B cell (primary cell): ENCODE data around the gene TBXA2R. TPM values are rescaled to one million over a fixed set of nuclear protein-coding genes. Genes with fewer than 3 reads are reported as not detected.

ENCODE experiments used
- ATAC-seq: fragments of 200-7000 bp; cut with Tn5 transposase; one replicate; pipeline ENCODE4 v1.10.0; 2021; ENCODE audit warnings: low read depth, mild to moderate bottlenecking, moderate number of reproducible peaks, moderate library complexity
- CTCF ChIA-PET: fragments of 350-600 bp; sonication (Branson Sonifier 250); formaldehyde crosslinking; loops from one replicate; lab custom pipeline; 2021; ENCODE audit warnings: antibody characterized with exemption, inconsistent platforms; lab: Charles Lee
- POLR2A ChIA-PET: fragments of 350-600 bp; sonication (Branson Sonifier 250); formaldehyde crosslinking; loops from one replicate; lab custom pipeline; 2021; ENCODE audit warnings: antibody characterized with exemption; lab: Charles Lee
- DNase-seq: peaks from one replicate; pipeline ENCODE4 v3.0.0; 2013
- H2AFZ ChIP-seq: 2 replicates; pipeline ENCODE4 v1.6.1; 2012; ENCODE audit warnings: mild to moderate bottlenecking, low read depth, low read length; ENCODE audit not compliant: insufficient read depth, poor library complexity, severe bottlenecking
- H3K27ac ChIP-seq, 2 donors: 1 replicate in 1 of 2; 2 replicates in 1 of 2; pipeline ENCODE4 v1.5.1; 2012 to 2013; ENCODE audit warnings: low read length in 2 of 2, mild to moderate bottlenecking in 2 of 2, moderate library complexity in 1 of 2
- H3K27me3 ChIP-seq, 4 experiments: fragments of 200-600 bp in 1 of 4; sonication (generic) in 1 of 4; replicated peaks in 1 of 4; 1 replicate in 2 of 4; 2 replicates in 2 of 4; pipeline versions ENCODE4 v1.6.1 to v1.7.0; 2013 to 2016; ENCODE audit warnings: low read length in 3 of 4, mild to moderate bottlenecking in 2 of 4, mixed read lengths in 1 of 4, moderate library complexity in 1 of 4; ENCODE audit not compliant: insufficient read depth in 4 of 4, control insufficient read depth in 3 of 4; ENCODE audit errors: control extremely low read depth in 1 of 4
- H3K36me3 ChIP-seq, 2 experiments: replicated peaks in 1 of 2; 1 replicate in 1 of 2; 2 replicates in 1 of 2; pipeline versions ENCODE4 v1.6.1 to v1.7.1; 2013; ENCODE audit warnings: low read length in 1 of 2; ENCODE audit not compliant: insufficient read depth in 2 of 2, control insufficient read depth in 1 of 2; ENCODE audit errors: control extremely low read depth in 1 of 2, extremely low read depth in 1 of 2
- H3K4me1 ChIP-seq, 2 donors: fragments of 200-600 bp in 1 of 2; sonication (generic) in 1 of 2; 1 replicate in 1 of 2; 2 replicates in 1 of 2; pipeline versions ENCODE4 v1.5.1 to v1.6.1; 2013 to 2017; ENCODE audit warnings: low read length in 2 of 2; ENCODE audit not compliant: control insufficient read depth in 2 of 2, insufficient read depth in 2 of 2
- H3K4me2 ChIP-seq: replicated peaks from 2 replicates; pipeline ENCODE3; 2012; ENCODE audit warnings: mild to moderate bottlenecking, low read depth, low read length; ENCODE audit not compliant: poor library complexity, severe bottlenecking
- H3K4me3 ChIP-seq, 5 experiments: fragments of 200-600 bp in 1 of 5; sonication (generic) in 1 of 5; 1 replicate in 3 of 5; 2 replicates in 2 of 5; pipeline versions ENCODE4 v1.5.1 to v1.7.0; 2011 to 2016; ENCODE audit warnings: low read length in 4 of 5, mild to moderate bottlenecking in 4 of 5, low read depth in 2 of 5, control low read depth in 1 of 5, moderate library complexity in 1 of 5; ENCODE audit not compliant: insufficient read depth in 1 of 5; ENCODE audit errors: control extremely low read depth in 1 of 5, extremely low read depth in 1 of 5
- H3K79me2 ChIP-seq: fragments of 200-600 bp; sonication (generic); one replicate; pipeline ENCODE4 v1.6.0; 2016; ENCODE audit warnings: low read length; ENCODE audit not compliant: control insufficient read depth, insufficient read depth
- H3K9ac ChIP-seq: fragments of 200-600 bp; sonication (generic); 2 replicates; pipeline ENCODE4 v1.6.1; 2017; ENCODE audit warnings: mild to moderate bottlenecking, low read length, moderate library complexity
- H3K9me3 ChIP-seq, 3 donors: one replicate each; pipeline versions ENCODE4 v1.6.1 to v1.7.1; 2013; ENCODE audit warnings: low read length in 2 of 3; ENCODE audit not compliant: control insufficient read depth in 2 of 3, insufficient read depth in 1 of 3; ENCODE audit errors: control extremely low read depth in 1 of 3
- H4K20me1 ChIP-seq: 2 replicates; pipeline ENCODE4 v1.6.0; 2012; ENCODE audit warnings: mild to moderate bottlenecking, low read length; ENCODE audit not compliant: insufficient read depth, control insufficient read depth, poor library complexity, severe bottlenecking
- H3K27ac Mint-ChIP-seq: one replicate; pipeline ENCODE4 v1.8.0; 2021; ENCODE audit warnings: mixed read lengths
- H3K27me3 Mint-ChIP-seq: one replicate; pipeline ENCODE4 v1.8.0; 2021; ENCODE audit warnings: mixed read lengths
- H3K4me1 Mint-ChIP-seq: one replicate; pipeline ENCODE4 v1.8.0; 2021; ENCODE audit warnings: mixed read lengths
- H3K4me3 Mint-ChIP-seq: one replicate; pipeline ENCODE4 v1.8.0; 2021; ENCODE audit warnings: mixed read lengths
- H3K9me3 Mint-ChIP-seq: one replicate; pipeline ENCODE4 v1.8.0; 2022; ENCODE audit warnings: mixed read lengths; ENCODE audit not compliant: insufficient read depth
- CTCF ChIP-seq: fragments of 200-600 bp; IDR thresholded peaks from one replicate; pipeline ENCODE4 v1.8.0; 2022; ENCODE audit warnings: antibody characterized with exemption, mild to moderate bottlenecking
- EZH2 ChIP-seq: IDR thresholded peaks from 2 replicates; pipeline ENCODE4 v1.6.1; 2012; ENCODE audit warnings: borderline replicate concordance, low read depth, mild to moderate bottlenecking, moderate library complexity, low read length; ENCODE audit not compliant: insufficient read depth, poor library complexity, severe bottlenecking
- WGBS: methylation state at CpG from one replicate; pipeline ENCODE4 v1.1.5; 2013; ENCODE audit warnings: missing lambda C conversion rate; ENCODE audit not compliant: insufficient coverage; 5-methylcytosine and 5-hydroxymethylcytosine counted together
- intact Hi-C: fragments of 100-400 bp; cut with micrococcal nuclease; formaldehyde crosslinking; loops from one replicate; pipeline ENCODE4 v1.10.0; 2022
- polyA plus RNA-seq: library from polyadenylated mRNA; depleted of rRNA; stranded (reverse); fragments of >200 nt; gene quantifications from 2 replicates; pipeline ENCODE4 v1.2.3, GENCODE V29; 2012
- total RNA-seq, 2 donors: library from RNA; stranded (reverse); fragments of 120-200 nt in 1 of 2; gene quantifications; 1 replicate in 1 of 2; 2 replicates in 1 of 2; pipeline versions ENCODE4 v1.2.3 to v1.2.4, GENCODE V29; 2013 to 2022

The TBXA2R gene
- total and polyA plus RNA-seq, 2 donors (not counting 1 experiment from before 2014, with no cell fraction given) = 3.9 to 7.9 TPM

GRCh38 chr19:3563709-3564524 lies 42.8 kb downstream of the TBXA2R start:
- POLR2A ChIA-PET = interaction anchor here (0.6 kb wide), 1 partner anchor 15 kb away, joined by 5 read pairs; no protein-coding TSS in a partner anchor
- H3K4me1 ChIP-seq = peaks cover 4 to 7% of the 10 kb centered on the region in 2 donors
- H3K27me3 Mint-ChIP-seq = no peaks in the 10 kb centered on the region
- H3K4me1 Mint-ChIP-seq = peaks cover 5% of the 10 kb centered on the region
- no peak overlapping the region for H3K27ac ChIP-seq
- no peaks in the 10 kb centered on the region for H4K20me1 ChIP-seq
- no peaks in the 10 kb centered on the region for H3K9me3 Mint-ChIP-seq
- no peak overlapping the region for H3K4me3 ChIP-seq
- ATAC-seq (no peak), DNase-seq (no peak)
- intact Hi-C loops = no loop called here
- no peaks in the 10 kb centered on the region for H3K79me2 ChIP-seq
- TF ChIP-seq CTCF (no peak), EZH2 (no peak)
- H2AFZ ChIP-seq = no peak overlapping the region
- no peak overlapping the region for H3K4me2 ChIP-seq
- 80% methylated on average over 5 of the region's 17 CpGs for WGBS
- H3K27ac Mint-ChIP-seq = no peak overlapping the region
- H3K36me3 ChIP-seq = no peaks in the 10 kb centered on the region
- H3K4me3 Mint-ChIP-seq = no peak overlapping the region
- no peak overlapping the region for H3K9ac ChIP-seq
- H3K27me3 ChIP-seq = no peaks in the 10 kb centered on the region
- H3K9me3 ChIP-seq = no peaks in the 10 kb centered on the region
- CTCF ChIA-PET = no interaction called here
